Limb (tissue), 2 donors: ENCODE measurements around the gene FAM170B.

Experiments used
- DNase-seq, 2 donors: peaks; one replicate each; pipeline ENCODE4 v3.0.0-alpha.2; 2016; ENCODE audit errors: extremely low spot score in 2 of 2

The FAM170B gene

DNA sequence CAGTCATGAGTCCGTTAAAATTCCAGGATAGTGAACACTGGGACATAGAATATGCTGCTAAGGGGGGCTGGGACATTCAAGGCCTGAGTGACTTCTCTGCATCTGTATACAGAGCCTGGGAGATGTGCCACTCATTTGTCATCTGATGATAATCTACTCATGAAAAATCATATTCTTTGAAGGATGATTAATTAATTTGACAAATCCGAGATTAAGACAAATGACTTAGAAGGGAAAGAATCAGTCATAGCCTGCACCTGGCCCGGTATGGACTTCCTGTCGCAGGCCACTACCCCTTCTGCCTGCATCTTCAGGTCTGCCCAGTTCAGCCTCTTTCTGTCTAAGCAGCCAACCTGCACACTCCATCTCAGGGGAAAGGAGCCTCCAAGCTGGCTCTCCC lies 18.8 kb upstream of the FAM170B start:
- no peak for DNase-seq

DNA sequence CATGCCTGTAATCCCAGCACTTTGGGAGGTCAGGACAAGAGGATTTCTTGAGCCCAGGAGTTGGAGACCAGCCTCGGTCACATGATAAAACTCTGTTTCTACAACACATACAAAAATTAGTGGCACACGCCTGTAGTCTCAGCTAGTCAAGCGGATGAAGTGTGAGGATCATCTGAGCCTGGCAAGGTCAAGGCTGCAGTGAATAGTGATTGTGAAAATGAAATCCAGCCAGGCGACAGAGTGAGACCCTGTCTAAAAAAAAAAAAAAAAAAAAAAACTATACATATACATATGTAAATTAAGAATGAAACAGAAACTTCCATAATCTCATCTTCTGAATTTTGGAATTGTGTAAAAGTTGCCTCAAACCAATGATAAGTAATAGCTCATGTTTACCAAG lies 18.2 kb upstream of the FAM170B start:
- no peak for DNase-seq

DNA sequence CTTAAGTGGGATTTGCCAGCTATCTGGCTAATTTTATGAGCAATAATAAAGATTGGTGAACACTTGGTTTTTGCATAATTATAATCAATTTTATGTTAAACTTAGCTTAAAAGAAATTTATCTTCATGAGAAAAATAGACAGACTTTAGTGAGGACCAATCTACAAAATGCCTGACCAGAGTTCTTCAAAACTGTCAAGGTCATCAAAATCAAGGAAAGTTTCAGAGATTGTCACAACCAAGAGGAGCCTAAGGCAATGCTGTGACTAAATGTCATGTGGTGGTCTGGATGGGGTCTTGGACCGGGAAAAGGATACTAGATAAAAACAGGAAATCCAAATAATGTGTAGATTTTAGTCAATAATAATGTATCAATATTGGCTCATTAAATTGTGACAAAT lies 17.7 kb upstream of the FAM170B start:
- no peak for DNase-seq

DNA sequence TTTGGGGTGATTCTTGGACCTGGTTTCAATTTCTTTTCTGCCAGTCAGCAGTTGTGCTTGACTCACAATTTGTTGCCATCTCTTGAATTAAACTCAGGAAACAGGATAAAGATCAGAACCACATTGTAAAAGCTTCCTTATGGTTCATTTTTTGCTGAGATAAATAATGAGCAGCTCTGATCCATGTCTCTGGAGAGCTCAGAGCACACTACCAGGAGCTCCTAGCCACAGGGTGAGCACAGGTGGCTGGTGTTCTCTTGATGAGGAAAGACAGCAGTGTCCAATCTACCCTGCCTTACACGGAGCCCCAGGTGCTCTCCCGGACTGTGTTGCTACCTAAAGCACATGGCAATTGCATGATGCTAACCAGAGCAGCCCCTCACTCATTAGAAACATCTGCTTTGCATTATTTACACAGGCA lies 17.2 kb upstream of the FAM170B start:
- DNase-seq: no peak

DNA sequence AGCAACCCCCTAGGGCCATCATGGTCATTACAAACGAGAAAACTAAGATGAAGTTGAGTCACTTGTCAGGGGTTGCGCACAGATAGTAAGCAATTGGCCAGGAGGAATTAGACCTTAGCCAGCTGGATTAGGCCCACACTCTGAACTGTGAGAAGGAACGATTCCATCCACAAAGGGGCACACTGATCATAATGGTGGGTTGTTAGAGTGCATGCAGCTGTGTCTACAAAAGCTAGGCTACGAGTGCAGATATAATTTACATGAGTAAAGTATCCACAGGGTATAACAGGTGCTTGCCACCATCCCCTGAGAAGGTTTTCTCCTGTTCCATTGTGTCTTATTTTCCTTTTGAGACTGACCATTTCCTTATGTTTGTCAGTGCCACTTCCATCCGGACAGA lies 16.6 kb upstream of the FAM170B start:
- DNase-seq: no peak

DNA sequence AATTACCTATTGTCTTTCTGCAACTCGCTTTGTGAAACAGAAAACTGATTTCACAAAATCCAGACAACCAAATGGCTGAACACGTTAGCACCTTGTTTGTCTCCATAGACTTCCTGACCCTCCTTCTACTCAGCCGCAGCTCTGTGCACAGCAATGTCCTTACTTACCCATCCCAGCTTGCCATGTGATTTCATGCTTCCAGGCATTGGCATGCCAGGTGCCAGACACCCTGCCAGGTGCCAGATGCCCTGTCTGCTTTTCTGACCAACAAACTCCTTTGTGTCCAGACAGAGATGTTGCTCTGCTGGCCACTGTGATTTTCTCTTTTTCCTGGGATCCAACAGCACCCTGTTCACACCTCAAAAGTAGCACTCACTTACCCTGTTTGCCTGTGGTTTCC lies 16.1 kb upstream of the FAM170B start:
- no peak for DNase-seq

DNA sequence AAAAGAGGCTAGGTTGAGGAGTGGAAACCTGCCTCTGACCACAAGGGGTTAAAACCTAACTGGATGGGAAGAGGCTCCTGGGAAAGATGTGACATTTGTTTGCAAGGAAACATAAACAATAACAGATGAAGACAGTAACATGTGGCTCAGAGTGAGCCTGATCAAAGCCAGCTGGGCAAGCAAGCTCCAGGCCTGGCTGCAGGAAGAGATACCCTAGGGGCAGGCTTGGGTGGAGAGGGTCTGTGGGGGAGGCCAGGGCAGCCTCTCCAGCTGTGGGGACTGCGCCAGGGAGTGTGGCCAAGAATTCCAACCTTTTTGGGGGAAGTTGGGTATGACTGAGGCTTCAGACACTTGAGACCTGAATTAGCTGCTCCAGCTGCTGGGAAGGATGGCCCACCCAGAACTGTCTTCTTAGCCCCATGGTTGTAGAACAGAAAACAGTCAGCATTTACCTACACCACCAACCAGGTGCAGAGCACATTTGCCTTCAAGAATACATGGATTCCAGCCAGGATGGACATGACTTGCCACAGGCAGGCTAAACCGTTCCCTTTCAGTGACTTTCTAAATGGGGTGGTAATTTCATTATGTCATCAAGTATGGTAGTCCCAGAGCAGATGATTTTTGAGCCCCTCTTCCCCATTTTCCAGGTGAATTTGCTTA lies 10.4 kb upstream of the FAM170B start:
- peak; percentile 60 to 73 for DNase-seq

DNA sequence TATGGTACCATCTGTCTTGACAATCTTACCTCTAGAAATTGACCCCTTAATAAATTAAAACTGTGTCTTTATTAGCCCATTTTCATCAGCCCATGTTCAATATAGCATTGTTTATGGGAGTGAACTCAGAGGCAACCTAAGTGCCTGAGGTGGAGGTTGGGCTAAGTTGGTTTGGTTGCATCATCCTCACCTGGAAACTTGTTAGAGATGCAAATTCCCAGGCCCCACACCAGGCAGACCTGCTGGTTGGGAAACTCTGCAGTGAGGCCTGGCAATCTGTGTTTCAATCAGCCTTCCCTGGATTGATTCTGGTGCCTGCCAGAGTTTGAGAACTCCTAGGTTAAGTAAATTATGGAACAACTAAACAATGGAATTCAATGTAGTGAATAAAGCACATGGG lies 9.4 kb upstream of the FAM170B start:
- DNase-seq: no peak

DNA sequence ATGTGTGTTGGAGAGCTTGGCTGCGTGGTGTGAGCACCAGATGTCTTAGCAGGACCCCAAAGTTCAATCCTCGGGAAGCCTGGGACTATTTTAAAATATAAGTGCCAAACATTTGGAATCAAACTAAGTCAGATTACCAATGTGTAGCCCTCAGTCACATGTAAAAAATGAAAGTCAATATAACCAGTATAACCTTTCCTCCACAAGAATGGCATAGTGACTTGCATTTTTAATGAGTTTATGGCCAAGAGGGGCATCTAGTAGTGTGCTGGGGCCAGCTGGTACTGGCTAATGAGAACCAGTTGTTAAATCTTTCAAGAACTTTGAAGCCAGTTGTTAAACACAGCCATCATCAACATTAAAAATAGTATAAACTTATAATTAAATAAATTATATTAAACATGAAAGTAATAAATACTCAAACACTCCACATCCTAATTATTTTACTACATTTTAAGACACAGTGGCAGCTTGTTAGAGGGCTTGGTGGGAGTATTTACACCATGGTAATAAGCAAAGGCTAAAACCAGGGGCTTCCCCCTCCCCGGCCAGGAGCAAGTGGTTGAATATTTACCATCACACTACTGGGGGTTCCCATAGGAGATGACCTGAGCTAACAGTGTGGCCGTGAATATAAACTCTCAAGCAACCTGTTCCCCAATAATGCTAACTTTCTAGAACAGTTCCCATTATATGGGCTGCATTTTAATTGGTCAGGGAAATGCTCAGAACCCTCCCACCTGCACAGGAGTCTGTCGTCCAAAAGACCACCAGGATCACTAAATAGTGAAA lies 7.9 kb upstream of the FAM170B start:
- DNase-seq: no peak

DNA sequence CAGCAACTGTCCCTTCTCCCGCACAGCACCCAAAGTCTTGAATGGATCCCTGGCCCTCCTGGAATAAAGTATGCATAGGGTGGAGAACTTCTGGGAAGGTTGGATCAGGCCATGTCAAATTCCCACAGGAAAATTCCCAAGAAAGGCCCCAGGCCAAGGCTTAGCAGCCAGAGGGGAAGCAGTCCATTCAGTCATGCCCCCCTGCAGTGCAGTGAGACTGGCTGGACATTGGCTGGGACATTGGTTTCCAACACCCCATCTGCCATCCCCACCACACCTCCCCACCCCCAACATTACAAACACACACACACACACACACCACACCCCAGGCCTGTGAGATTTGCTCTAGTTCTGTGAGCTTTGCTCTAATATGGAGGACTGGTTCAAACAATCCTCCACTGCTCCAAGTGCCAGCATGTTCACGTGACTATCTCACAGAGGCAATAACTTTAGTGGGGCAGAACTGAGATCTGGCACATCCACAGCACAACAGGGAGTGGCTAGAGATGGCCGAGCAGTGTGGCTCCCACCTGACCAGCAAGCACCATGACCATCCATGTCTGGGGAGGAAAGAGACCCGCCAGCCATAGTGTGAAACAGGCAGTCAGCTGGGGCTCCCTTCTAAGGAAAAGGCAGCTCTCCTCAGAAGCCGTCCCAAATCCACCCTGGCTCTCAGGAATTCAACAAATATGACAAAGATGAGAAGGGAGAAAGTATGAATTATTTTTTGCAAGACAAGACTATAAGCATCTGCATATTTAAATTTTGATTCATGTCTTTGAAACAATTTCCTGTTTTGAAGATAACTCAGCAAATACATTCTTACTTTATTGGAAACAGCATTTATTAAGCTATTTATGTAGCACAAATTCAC lies 6.7 kb upstream of the FAM170B start:
- no peak for DNase-seq

DNA sequence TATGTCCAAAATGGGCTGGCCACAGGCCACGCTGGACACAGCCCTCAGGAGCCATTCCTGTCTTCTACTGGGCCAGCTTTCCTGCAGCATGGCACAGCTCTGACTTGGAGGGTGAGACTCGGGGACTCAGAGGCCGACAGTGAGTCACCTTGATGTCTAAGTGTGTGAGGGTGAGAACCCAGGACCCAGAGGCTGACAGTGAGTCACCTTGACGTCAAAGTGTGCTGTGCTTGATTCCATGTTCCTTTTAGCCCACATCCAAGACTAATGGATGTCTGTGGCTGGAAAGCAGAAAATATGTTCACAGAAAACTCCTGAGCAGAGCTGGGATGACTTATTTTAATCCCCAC lies 6.0 kb upstream of the FAM170B start:
- DNase-seq: no peak

DNA sequence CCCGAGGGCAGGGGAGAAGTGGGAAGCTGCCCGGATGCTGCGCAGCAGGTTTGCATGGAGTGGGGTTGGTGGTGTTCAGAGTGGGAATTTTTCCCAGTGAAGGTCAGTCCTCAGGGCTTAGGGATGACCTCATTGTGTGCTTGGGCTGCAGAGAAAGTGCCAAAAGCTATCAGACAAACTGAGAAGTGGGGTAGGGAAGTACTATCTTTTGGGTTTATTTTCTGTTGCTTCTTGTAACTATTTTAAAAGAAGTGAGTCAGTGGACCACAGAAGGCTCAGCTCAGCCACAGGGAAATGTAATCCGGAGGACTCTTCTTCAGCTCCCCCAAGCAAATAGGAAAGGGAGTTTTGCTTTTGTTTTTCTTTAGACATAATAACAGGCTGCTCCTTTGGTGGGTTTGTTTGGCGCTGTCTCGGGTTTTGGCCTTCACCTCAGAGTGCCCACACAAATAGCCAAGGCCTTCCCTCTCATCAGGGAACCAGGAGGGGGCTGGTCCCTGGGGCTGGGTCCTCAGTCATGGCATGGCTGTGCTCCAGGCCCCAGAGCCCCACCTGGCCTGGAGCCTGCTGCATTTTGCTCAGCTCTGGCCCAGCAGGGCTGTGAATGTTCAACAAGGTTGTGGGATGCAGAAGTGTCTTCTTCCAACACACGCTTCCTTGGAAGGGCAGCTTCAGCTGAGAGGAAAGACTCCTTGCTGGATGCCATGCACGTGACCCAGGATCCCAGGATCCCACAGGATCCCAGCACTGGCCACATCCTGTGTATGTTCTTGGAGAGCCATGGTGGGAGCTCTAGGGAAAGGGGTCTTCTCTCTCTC lies 5.4 kb upstream of the FAM170B start:
- no peak for DNase-seq

DNA sequence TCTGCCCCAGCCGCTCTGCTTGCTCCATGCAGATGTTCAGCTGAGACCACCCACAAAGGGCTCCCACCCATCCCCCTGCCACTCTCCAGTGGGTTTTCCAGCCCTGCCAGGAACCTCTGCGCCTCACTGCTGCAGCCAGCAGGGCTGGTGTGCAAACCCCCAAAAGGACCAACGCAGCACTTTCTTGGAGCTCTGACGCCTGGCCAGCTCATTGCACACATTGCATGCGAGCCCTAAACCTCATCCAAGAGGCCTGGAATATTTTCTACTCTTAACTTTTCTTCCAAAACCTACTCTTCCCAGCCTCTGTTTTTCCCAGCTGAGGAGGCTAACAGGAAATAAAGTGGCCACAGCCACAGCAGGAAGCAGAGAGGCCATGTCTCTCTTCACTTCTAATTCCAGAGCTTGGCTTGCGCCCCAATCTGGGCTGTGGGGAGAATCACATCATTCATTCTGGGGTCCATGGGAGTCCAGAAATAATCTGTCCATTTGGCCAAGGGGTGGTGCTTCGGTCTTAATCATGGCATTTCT lies 4.6 kb upstream of the FAM170B start:
- DNase-seq: peak in 1 of 2 donors; percentile 66

DNA sequence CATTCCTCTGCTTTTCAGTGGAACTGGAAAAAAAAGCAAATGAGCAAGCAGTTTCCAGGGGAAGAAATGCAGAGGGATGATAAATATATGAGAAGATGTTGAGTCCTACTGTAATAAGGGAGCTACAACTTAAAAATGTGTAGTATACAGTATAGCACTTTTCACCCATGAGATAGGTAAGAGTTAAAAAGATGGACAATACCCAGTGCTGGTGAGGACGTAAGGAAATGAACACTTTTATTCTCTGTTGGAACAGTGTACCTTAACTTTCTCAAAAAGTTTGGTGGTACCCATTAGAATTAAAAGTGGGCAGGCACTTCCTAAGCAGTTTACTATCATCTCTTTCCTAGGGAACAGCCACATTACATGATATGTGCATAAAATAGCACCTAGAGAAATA lies 2.7 kb upstream of the FAM170B start:
- DNase-seq: no peak

DNA sequence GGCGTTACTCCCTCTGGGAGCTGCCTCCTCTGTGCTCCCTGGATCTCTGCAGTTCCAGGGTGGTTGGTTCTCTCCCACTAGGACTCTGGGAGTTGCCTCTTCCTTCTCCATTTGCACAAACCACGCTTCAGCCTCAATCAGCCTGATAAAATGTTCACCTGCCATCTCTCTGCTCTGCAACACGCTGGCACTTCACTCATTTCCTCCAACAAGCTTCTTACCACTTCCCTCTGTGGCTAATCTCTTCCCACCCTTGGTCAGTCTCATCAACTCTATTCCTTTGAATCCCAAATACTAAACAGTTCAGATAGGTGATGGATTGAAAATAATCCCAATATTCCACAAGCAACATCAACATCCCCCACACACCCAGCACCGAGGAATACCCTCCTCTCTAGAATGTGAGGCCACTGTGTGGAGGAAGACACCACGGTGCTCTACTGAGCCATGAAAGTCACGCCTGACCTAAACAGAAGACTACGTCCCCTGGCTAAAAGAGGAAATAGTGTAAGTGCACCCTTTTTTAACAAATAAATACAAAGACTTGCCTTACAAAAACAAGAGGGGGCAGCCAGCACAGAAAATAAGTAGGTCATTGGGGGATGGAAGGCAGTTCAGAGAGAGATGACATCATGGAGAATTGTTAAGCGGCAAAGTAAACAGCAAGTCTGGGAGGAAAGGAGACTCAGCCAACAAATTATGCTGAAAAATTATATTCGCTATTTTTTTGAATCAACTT lies 1.9 kb upstream of the FAM170B start:
- DNase-seq: no peak

DNA sequence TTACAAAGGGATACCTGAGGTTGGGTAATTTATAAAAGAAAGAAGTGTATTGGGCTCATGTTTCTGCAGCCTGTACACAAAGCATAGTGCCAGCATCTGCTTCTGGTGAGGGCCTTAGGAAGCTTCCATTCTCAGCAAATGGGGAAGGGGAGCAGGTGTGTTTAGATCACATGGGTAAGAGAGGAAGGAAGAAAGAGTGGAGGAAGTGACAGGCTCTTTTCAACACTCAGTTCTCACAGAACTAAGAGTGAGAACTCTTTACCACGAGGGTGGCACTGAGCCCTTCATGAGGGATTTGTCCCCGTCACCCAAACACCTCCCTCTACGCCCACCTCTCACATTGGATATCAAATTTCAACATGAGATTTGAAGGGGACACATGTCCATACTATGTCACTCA lies 506 bp upstream of the FAM170B start:
- no peak for DNase-seq

DNA sequence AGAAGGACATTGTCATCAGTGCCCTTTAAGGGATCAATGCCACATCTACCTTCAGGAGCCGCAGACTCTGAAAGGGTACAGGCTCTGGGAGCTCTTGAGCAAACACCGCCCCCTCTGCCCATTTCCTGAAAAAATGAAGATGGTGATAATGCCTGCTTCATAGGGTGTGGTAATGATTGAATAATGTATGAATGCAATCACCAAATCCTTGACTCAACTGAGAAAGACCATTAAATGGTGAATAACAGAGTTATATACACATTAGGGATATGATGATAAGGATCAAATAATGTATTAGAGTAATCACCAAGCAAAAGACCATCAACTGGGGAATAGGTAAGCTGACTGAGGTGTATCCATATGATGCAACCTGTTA lies 1.5 kb downstream of the FAM170B start:
- DNase-seq: no peak

DNA sequence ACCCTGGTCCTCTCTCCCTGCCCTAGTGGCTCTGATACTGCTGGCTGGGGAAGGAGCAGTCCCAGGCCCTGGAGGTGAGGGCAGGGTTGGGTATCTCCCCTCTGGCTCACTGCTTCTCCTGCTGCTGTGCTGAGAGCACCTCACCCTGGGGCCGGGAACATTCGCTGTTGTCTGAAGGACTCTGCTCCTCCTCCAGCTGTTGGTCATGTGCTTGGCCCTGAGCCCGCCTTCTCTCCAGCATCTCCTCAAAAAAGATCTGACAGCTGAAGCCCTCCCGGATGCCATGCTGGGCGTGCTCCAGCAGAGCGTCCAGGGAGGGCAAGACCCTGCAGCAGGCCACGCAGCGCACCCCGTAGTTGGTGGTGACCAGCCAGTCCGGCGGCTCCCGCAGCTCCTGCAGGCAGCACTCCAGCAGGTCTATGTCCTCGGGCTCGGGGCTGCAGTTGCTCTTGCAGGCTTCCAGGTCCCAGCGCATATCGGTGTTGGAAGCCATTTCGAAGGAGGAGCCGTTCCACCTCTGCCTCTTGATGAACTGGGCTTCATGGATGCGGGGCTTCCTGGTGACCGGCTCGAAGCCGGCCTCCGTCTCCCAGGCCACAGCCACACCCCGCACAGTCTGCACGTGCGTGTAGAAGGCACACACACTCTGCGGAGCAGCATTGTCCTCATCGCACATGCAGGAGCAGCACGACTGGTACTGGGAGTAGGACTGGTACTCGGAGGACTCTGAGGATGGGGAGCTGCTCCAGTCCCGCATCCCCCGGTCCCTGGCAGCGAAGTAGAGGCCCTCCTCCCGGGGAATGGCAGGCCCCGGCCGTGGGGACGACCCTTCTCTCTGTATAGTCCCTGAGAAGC lies 2.1 kb downstream of the FAM170B start:
- no peak for DNase-seq

DNA sequence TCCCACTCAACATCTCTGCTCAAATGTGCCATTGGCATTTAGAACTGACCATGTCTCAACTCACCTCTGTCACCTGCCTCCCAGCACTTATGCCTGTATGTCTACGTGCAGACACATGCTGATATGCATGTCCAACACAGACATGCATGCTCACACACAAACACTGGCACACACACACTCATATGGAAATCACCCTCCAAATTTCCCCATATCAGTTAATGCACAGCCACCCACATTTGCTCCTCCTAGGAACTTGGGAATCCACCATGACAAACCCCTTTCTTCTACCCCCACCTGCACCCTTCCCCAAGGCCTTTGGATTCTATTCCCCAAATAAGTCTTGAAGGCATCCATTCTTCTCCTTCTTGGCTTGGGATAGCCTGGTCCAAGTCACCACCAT lies 4.4 kb downstream of the FAM170B start:
- DNase-seq: no peak

DNA sequence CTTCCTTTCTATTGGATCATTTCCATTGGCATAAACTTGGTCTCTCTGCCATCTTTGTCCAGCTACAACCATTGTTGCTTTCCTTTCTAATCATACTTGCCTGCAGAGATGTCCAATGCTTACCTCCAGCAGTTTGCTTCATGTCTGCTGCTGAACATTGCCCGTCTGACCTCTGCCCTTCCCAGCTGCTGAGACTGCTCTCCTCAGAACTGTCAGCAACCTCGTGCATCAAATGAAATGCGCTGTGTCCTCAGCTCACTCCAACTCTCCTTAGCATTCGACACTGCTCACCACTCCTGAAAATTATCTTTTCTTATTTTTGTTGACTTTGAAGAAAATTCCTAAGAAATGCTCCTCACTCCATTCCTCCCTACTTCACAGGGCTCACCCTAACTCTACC lies 5.0 kb downstream of the FAM170B start:
- DNase-seq: no peak
